COLO668 (cell line): ENCODE measurements around the gene GREB1.

Source experiments
- DNase-seq: peaks from one replicate; lab custom pipeline; 2025; ENCODE audit not compliant: unreplicated experiment; lab: John Stamatoyannopoulos, UW

GREB1 gene

GRCh38 chr2:11680182-11680900 lies 146.5 kb downstream of the GREB1 start:
- no peak for DNase-seq

- no peak for DNase-seq
These were observed 147.3 kb downstream of the GREB1 start for GRCh38 chr2:11680901-11681721.

- DNase-seq, result peak; percentile 64
These were observed 148.1 kb downstream of the GREB1 start for GRCh38 chr2:11681722-11682589.

GRCh38 chr2:11682590-11682915 lies 148.7 kb downstream of the GREB1 start:
- no peak for DNase-seq

GRCh38 chr2:11683476-11683875 lies 149.6 kb downstream of the GREB1 start:
- DNase-seq, result peak; percentile 38

GRCh38 chr2:11683966-11684365 lies 150.1 kb downstream of the GREB1 start:
- DNase-seq, result no peak

- DNase-seq, result no peak
These were observed 151.1 kb downstream of the GREB1 start for GRCh38 chr2:11684894-11685460.

GRCh38 chr2:11685906-11686470 lies 152.1 kb downstream of the GREB1 start:
- DNase-seq, result no peak

GRCh38 chr2:11687736-11688135 lies 153.9 kb downstream of the GREB1 start:
- DNase-seq, result no peak

- peak; percentile 46 for DNase-seq
These were observed 154.6 kb downstream of the GREB1 start for GRCh38 chr2:11688222-11689069.

- DNase-seq, result no peak
These were observed 157.3 kb downstream of the GREB1 start for GRCh38 chr2:11691076-11691660.
